Loucy (cell line): ENCODE results near the gene HIP1.
"Not testable (repeated sequence)": the region's sequence is repeated elsewhere in the genome, so short reads cannot be mapped to it uniquely, and the experiment has no call there.

Experiments
- H2AFZ ChIP-seq: fragments of 200-600 bp; sonication (generic); 2 replicates; pipeline ENCODE4 v1.6.0; 2016; ENCODE audit warnings: antibody characterized with exemption, mild to moderate bottlenecking, low read length, moderate library complexity
- H3F3A ChIP-seq: fragments of 200-600 bp; 2 replicates; pipeline ENCODE4 v1.6.0; 2016; ENCODE audit warnings: antibody characterized with exemption, low read depth, mild to moderate bottlenecking
- H3K27me3 ChIP-seq: fragments of 200-600 bp; sonication (generic); 2 replicates; pipeline ENCODE4 v1.6.1; 2014; ENCODE audit warnings: low read length, mild to moderate bottlenecking; ENCODE audit not compliant: insufficient read depth, poor library complexity, severe bottlenecking
- H3K36me3 ChIP-seq: fragments of 200-600 bp; sonication (generic); 2 replicates; pipeline ENCODE4 v1.6.1; 2016; ENCODE audit warnings: low read length; ENCODE audit not compliant: insufficient read depth
- H3K4me1 ChIP-seq: fragments of 200-600 bp; sonication (generic); 2 replicates; pipeline ENCODE4 v1.5.1; 2014; ENCODE audit warnings: low read length, mild to moderate bottlenecking; ENCODE audit not compliant: insufficient read depth, poor library complexity, severe bottlenecking
- H3K4me2 ChIP-seq: fragments of 200-600 bp; sonication (generic); 2 replicates; pipeline ENCODE4 v1.6.0; 2014; ENCODE audit warnings: antibody characterized with exemption, low read length, low read depth, mild to moderate bottlenecking; ENCODE audit not compliant: poor library complexity, severe bottlenecking
- H3K4me3 ChIP-seq: fragments of 200-600 bp; sonication (generic); 2 replicates; pipeline ENCODE4 v1.5.1; 2014; ENCODE audit warnings: low read length, mild to moderate bottlenecking, mixed read lengths; ENCODE audit not compliant: poor library complexity, severe bottlenecking
- H3K79me2 ChIP-seq: fragments of 200-600 bp; sonication (generic); 2 replicates; pipeline ENCODE4 v1.6.1; 2014; ENCODE audit warnings: low read length; ENCODE audit not compliant: insufficient read depth
- H3K9ac ChIP-seq: fragments of 200-600 bp; sonication (generic); 2 replicates; pipeline ENCODE4 v1.6.0; 2014; ENCODE audit warnings: mild to moderate bottlenecking, low read depth, low read length, moderate library complexity; ENCODE audit not compliant: poor library complexity, severe bottlenecking
- H3K9me2 ChIP-seq: fragments of 200-600 bp; sonication (generic); replicated peaks from 2 replicates; pipeline ENCODE4 v1.6.1; 2016; ENCODE audit warnings: low read depth, low read length, mixed read lengths
- H3K9me3 ChIP-seq: fragments of 200-600 bp; sonication (generic); 2 replicates; pipeline ENCODE4 v1.6.1; 2014; ENCODE audit warnings: mild to moderate bottlenecking, antibody characterized with exemption, low read length, low read depth; ENCODE audit not compliant: insufficient read depth
- H4K20me1 ChIP-seq: fragments of 200-600 bp; sonication (generic); 2 replicates; pipeline ENCODE4 v1.6.0; 2014; ENCODE audit warnings: antibody characterized with exemption, low read length, mild to moderate bottlenecking; ENCODE audit not compliant: insufficient read depth, poor library complexity, severe bottlenecking
- CTCF ChIP-seq: fragments of 200-600 bp; sonication (generic); conservative IDR thresholded peaks from 2 replicates; pipeline ENCODE4 v1.5.1; 2014; ENCODE audit warnings: mild to moderate bottlenecking, antibody characterized with exemption, low read length
- EZH2phosphoT487 ChIP-seq: fragments of 200-600 bp; IDR thresholded peaks from 2 replicates; pipeline ENCODE4 v1.6.1; 2018; ENCODE audit warnings: antibody characterized with exemption, mild to moderate bottlenecking, moderate library complexity, borderline replicate concordance

HIP1 gene

GRCh38 chr7:75729851-75730274, 8.9 kb downstream of the HIP1 start:
- no peaks in the 10 kb centered on the region for H3K36me3 ChIP-seq
- peaks cover 16% of the 10 kb centered on the region for H3K4me1 ChIP-seq
- H4K20me1 ChIP-seq: peaks cover 3% of the 10 kb centered on the region
- no peaks in the 10 kb centered on the region for H3K79me2 ChIP-seq
- H3K9ac ChIP-seq: no peak overlapping the region
- no peak overlapping the region for H3K4me2 ChIP-seq
- peaks cover 8% of the 10 kb centered on the region; the same call in 1 of the 2 replicates for H3F3A ChIP-seq
- TF ChIP-seq EZH2phosphoT487 (no peak), CTCF (no peak)
- no peak overlapping the region for H2AFZ ChIP-seq
- H3K4me3 ChIP-seq: no peak overlapping the region
- H3K27me3 ChIP-seq: peaks cover 7% of the 10 kb centered on the region
- H3K9me3 ChIP-seq: no peaks in the 10 kb centered on the region
- H3K9me2 ChIP-seq: no peaks in the 10 kb centered on the region

- no peak overlapping the region for H3K9ac ChIP-seq
These were observed 10.7 kb downstream of the HIP1 start for GRCh38 chr7:75727881-75728593.

GRCh38 chr7:75727351-75727750, 11.4 kb downstream of the HIP1 start:
- H3K9me2 ChIP-seq, H3K27me3 ChIP-seq, H3K36me3 ChIP-seq, H3K9me3 ChIP-seq, H3F3A ChIP-seq, H3K4me3 ChIP-seq, H3K4me2 ChIP-seq, H2AFZ ChIP-seq, H3K9ac ChIP-seq, H4K20me1 ChIP-seq, H3K79me2 ChIP-seq: not testable (repeated sequence)
- peaks cover 16% of the 10 kb centered on the region for H3K4me1 ChIP-seq

More at GRCh38 chr7:75727881-75728593, 10.7 kb downstream of the HIP1 start:
- Histone ChIP-seq H3K4me2 (peak overlapping the region; percentile 61), H3K9me3 (no peaks in the 10 kb centered on the region), H3K27me3 (peaks cover 7% of the 10 kb centered on the region), H3K9me2 (no peaks in the 10 kb centered on the region), H3K36me3 (no peaks in the 10 kb centered on the region), H3F3A (peaks cover 8% of the 10 kb centered on the region; the same call in 1 of the 2 replicates), H2AFZ (no peak overlapping the region), H3K79me2 (no peaks in the 10 kb centered on the region), H3K4me1 (peaks cover 16% of the 10 kb centered on the region), H3K4me3 (peak overlapping the region; percentile 8), H4K20me1 (peaks cover 3% of the 10 kb centered on the region)
- TF ChIP-seq EZH2phosphoT487 (peak; percentile 88), CTCF (no peak)

DNA sequence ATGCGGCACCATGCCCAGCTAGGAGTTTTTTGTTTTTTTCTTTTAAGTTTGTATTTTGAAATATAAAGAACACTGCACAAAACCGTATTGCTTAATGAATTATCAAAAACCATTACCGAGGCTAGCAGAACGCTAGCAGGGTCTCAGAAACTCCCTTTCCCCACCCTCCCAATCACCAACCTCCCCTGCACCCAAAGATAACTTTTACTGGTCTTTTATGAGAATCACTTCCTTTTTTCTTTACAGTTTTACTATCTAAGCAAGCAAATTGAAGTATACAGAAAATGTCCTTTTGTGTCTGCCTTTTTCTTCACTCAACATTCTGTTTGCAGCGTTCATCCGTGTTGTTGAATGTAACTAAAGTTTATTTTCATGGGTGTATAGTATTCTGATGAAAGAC, 13.4 kb downstream of the HIP1 start:
- H3K36me3 ChIP-seq: no peaks in the 10 kb centered on the region

More for the DNA sequence above, 13.4 kb downstream of the HIP1 start:
- Histone ChIP-seq H3K9me3 (no peaks in the 10 kb centered on the region), H3K4me3 (no peak overlapping the region), H3K9ac (no peak overlapping the region), H4K20me1 (peaks cover 3% of the 10 kb centered on the region), H3K4me1 (peaks cover 16% of the 10 kb centered on the region), H3K4me2 (no peak overlapping the region), H3K79me2 (no peaks in the 10 kb centered on the region), H3K27me3 (no peaks in the 10 kb centered on the region), H3F3A (peaks cover 8% of the 10 kb centered on the region; the same call in 1 of the 2 replicates), H3K9me2 (no peaks in the 10 kb centered on the region), H2AFZ (no peak overlapping the region)
- TF ChIP-seq CTCF (no peak), EZH2phosphoT487 (no peak)
